ENCODE data around the gene RYR1.
"Not testable (repeated sequence)": the region's sequence is repeated elsewhere in the genome, so short reads cannot be mapped to it uniquely, and the experiment has no call there.

The RYR1 gene

DNA sequence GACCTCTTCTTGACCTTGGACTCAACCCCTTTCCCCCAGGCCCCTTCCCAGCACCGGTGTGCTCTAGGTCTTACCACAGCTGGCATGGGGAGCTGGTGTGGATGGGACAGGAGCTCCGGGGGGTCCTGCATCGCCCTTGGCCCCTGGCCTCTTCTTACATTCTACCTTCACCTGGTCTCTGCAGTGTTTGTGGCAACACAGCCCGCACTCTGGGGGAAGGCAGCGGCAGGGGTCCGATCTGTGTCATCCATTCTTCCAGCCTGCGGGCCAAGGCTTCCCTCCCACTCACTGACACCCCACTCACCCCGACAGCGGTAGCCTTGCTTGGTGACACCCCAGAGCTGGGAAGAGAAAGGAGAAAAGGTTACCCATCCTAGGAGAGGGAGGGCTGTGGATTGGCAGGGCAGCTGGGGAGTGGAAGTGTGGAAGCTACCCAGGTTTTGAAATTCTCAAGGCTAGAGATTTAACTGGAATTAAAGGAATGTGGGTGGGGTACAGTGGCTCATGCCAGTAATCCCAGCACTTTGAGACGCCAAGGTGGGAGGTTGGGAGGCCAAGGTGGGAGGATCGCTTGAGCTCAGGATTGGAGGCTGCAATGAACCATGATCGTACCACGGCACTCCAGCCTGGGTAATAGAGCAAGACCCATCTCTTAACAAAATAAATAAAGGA lies 22.3 kb upstream of the RYR1 start:
- DNase-seq (ENCODE audit: low read depth) = no peak
- no peak overlapping the region for H3K4me3 ChIP-seq (ENCODE audit: low read depth, low read length)
- TF ChIP-seq, protein P1, sequence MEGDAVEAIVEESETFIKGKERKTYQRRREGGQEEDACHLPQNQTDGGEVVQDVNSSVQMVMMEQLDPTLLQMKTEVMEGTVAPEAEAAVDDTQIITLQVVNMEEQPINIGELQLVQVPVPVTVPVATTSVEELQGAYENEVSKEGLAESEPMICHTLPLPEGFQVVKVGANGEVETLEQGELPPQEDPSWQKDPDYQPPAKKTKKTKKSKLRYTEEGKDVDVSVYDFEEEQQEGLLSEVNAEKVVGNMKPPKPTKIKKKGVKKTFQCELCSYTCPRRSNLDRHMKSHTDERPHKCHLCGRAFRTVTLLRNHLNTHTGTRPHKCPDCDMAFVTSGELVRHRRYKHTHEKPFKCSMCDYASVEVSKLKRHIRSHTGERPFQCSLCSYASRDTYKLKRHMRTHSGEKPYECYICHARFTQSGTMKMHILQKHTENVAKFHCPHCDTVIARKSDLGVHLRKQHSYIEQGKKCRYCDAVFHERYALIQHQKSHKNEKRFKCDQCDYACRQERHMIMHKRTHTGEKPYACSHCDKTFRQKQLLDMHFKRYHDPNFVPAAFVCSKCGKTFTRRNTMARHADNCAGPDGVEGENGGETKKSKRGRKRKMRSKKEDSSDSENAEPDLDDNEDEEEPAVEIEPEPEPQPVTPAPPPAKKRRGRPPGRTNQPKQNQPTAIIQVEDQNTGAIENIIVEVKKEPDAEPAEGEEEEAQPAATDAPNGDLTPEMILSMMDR (IDR thresholded peaks at IDR 0.05; ENCODE audit: control insufficient read depth, extremely low read depth, insufficient read depth) = no peak

GRCh38 chr19:38411898-38412297 lies 21.6 kb upstream of the RYR1 start:
- DNase-seq (ENCODE audit: low read depth); H3K4me3 ChIP-seq (ENCODE audit: low read depth, low read length): not testable (repeated sequence)

- no peak for DNase-seq (ENCODE audit: low read depth)
- TF ChIP-seq, protein P1 (IDR thresholded peaks at IDR 0.05; ENCODE audit: control insufficient read depth, extremely low read depth, insufficient read depth) = no peak
- H3K4me3 ChIP-seq (ENCODE audit: low read depth, low read length) = no peak overlapping the region
Observed at GRCh38 chr19:38412491-38412890, 21.0 kb upstream of the RYR1 start.

DNA sequence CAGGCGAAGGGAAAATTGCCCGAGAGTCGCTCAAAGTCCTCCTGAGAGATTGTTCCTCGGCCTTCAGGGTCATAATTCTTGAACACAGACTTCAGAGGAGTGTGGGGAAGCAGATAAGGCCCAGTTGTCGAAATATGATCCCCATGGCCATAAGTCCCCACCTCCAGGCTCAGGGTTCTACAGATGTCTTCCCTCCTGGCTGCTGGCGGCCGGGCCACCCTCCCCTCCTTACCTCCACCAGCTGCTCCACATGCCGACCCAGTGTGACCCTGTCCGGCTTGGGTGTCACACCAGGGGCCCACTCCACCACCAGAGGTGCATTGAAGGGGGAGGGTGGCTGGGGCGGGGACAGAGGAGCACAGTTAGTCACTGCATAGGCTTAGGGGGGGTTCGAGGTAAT lies 20.5 kb upstream of the RYR1 start:
- TF ChIP-seq, protein P1 (IDR thresholded peaks at IDR 0.05; ENCODE audit: control insufficient read depth, extremely low read depth, insufficient read depth) = no peak
- no peak for DNase-seq (ENCODE audit: low read depth)
- no peak overlapping the region for H3K4me3 ChIP-seq (ENCODE audit: low read depth, low read length)

GRCh38 chr19:38413416-38413815 lies 20.1 kb upstream of the RYR1 start:
- no peak overlapping the region for H3K4me3 ChIP-seq (ENCODE audit: low read depth, low read length)
- TF ChIP-seq, protein P1 (IDR thresholded peaks at IDR 0.05; ENCODE audit: control insufficient read depth, extremely low read depth, insufficient read depth) = no peak
- DNase-seq (ENCODE audit: low read depth) = no peak

DNA sequence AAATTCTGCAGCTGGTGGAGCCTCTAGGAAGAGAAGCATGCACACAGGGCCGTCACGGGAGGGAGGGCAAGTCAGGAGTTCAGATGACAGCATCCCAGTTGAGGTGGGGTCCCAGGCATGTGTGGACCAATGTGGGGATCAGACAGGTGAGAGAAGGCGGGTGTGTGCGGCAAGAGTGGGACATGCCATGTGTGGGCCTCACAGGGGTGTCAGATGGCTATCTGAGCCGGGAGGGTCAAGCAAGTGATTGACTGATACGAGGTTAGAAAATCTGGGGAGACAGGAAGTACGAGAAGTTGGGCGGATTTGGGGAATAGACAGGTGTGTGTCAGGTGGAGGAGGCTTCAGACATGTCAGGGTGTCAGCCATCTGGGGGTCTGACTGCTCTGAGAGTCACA lies 16.3 kb upstream of the RYR1 start:
- no peak for DNase-seq (ENCODE audit: low read depth)
- TF ChIP-seq, protein P1 (IDR thresholded peaks at IDR 0.05; ENCODE audit: control insufficient read depth, extremely low read depth, insufficient read depth) = no peak
- no peak overlapping the region for H3K4me3 ChIP-seq (ENCODE audit: low read depth, low read length)

- DNase-seq (ENCODE audit: low read depth) = no peak
- no peak overlapping the region for H3K4me3 ChIP-seq (ENCODE audit: low read depth, low read length)
- TF ChIP-seq, protein P1 (IDR thresholded peaks at IDR 0.05; ENCODE audit: control insufficient read depth, extremely low read depth, insufficient read depth) = no peak
Observed at GRCh38 chr19:38417544-38418506, 15.7 kb upstream of the RYR1 start.
